ENCODE data around the gene PRR33. TPM values are rescaled to one million over a fixed set of nuclear protein-coding genes. Genes with fewer than 3 reads are reported as not detected.
"Not testable (repeated sequence)": the region's sequence is repeated elsewhere in the genome, so short reads cannot be mapped to it uniquely, and the experiment has no call there.

Gene PRR33
- total and polyA plus RNA-seq, 4 donors: 0.08 to 0.13 TPM; not detected in 2

- no peak for ATAC-seq (ENCODE audit: insufficient read depth, low FRiP score)
- H3K4me1 ChIP-seq (ENCODE audit: control insufficient read depth in 5 of 5, insufficient read depth in 5 of 5, low read length in 5 of 5): peaks cover 0 to 22% (median 10%) of the 10 kb centered on the region in 5 donors
- H3K9me3 ChIP-seq (ENCODE audit: control insufficient read depth in 4 of 4, insufficient read depth in 3 of 4, low read length in 3 of 4): no peaks in the 10 kb centered on the region
- peak overlapping the region in 1 of 2 donors; percentile 26 for H3K27ac ChIP-seq (ENCODE audit: low read depth in 1 of 2, low read length in 1 of 2)
- peak; percentile 63 to 80 (median 68) for DNase-seq
- no peak overlapping the region for H3K9ac ChIP-seq (ENCODE audit: insufficient read depth in 1 of 2, low read length in 2 of 2)
- H3K27me3 ChIP-seq (ENCODE audit: control insufficient read depth in 3 of 3, insufficient read depth in 3 of 3, low read length in 2 of 3): no peaks in the 10 kb centered on the region
- H3K4me3 ChIP-seq: no peak overlapping the region
- TF ChIP-seq CTCF (IDR thresholded peaks at IDR 0.05; ENCODE audit: control extremely low read depth, extremely low read depth): no peak
- WGBS, 2 donors: 59 to 64% methylated on average over 32 to 33 of the region's 33 CpGs
- no peaks in the 10 kb centered on the region for H3K36me3 ChIP-seq (ENCODE audit: control insufficient read depth in 4 of 4, insufficient read depth in 4 of 4, low read length in 4 of 4)
Measured at GRCh38 chr11:1877211-1878136, 14.2 kb downstream of the PRR33 start.

- peaks cover 0 to 19% (median 8%) of the 10 kb centered on the region in 5 donors for H3K4me1 ChIP-seq (ENCODE audit: control insufficient read depth in 5 of 5, insufficient read depth in 5 of 5, low read length in 5 of 5)
- ATAC-seq (ENCODE audit: insufficient read depth, low FRiP score) (no peak), DNase-seq (peak; percentile 35 to 64 (median 48))
- H3K4me3 ChIP-seq: no peak overlapping the region
- no peak for TF ChIP-seq CTCF (IDR thresholded peaks at IDR 0.05; ENCODE audit: control extremely low read depth, extremely low read depth)
- 37 to 44% methylated on average over 26 of the region's 26 CpGs for WGBS, 2 donors
- H3K9me3 ChIP-seq (ENCODE audit: control insufficient read depth in 4 of 4, insufficient read depth in 3 of 4, low read length in 3 of 4): no peaks in the 10 kb centered on the region
- peaks cover 0 to 2% (median 0%) of the 10 kb centered on the region in 3 donors for H3K27me3 ChIP-seq (ENCODE audit: control insufficient read depth in 3 of 3, insufficient read depth in 3 of 3, low read length in 2 of 3)
- H3K27ac ChIP-seq (ENCODE audit: low read depth in 1 of 2, low read length in 1 of 2): peak overlapping the region in 1 of 2 donors; percentile 84
- H3K9ac ChIP-seq (ENCODE audit: insufficient read depth in 1 of 2, low read length in 2 of 2): no peak overlapping the region
- no peaks in the 10 kb centered on the region for H3K36me3 ChIP-seq (ENCODE audit: control insufficient read depth in 4 of 4, insufficient read depth in 4 of 4, low read length in 4 of 4)
Measured at GRCh38 chr11:1876361-1877063, 15.2 kb downstream of the PRR33 start.

GRCh38 chr11:1875851-1876301, 15.8 kb downstream of the PRR33 start:
- Histone ChIP-seq H3K4me1 (ENCODE audit: control insufficient read depth in 5 of 5, insufficient read depth in 5 of 5, low read length in 5 of 5) (peaks cover 0 to 21% (median 8%) of the 10 kb centered on the region in 5 donors), H3K27ac (ENCODE audit: low read depth in 1 of 2, low read length in 1 of 2) (peak overlapping the region in 1 of 2 donors; percentile 84)
- 84 to 89% methylated on average over 12 to 13 of the region's 13 CpGs for WGBS, 2 donors
- H3K9me3 ChIP-seq (ENCODE audit: control insufficient read depth in 4 of 4, insufficient read depth in 3 of 4, low read length in 3 of 4); H3K4me3 ChIP-seq; H3K27me3 ChIP-seq (ENCODE audit: control insufficient read depth in 3 of 3, insufficient read depth in 3 of 3, low read length in 2 of 3); ATAC-seq (ENCODE audit: insufficient read depth, low FRiP score); H3K36me3 ChIP-seq (ENCODE audit: control insufficient read depth in 4 of 4, insufficient read depth in 4 of 4, low read length in 4 of 4); DNase-seq; H3K9ac ChIP-seq (ENCODE audit: insufficient read depth in 1 of 2, low read length in 2 of 2): not testable (repeated sequence)
